A549 (cell line): ENCODE measurements around the gene NAGPA. TPM values are rescaled to one million over a fixed set of nuclear protein-coding genes. Genes with fewer than 3 reads are reported as not detected.
A peak's percentile ranks its signal among the peaks of the same experiment; 100 is the strongest.

ENCODE experiments used
- ATAC-seq, 2 experiments: fragments of 200-7000 bp in 1 of 2; fragments of >200 bp in 1 of 2; cut with Nextera tagmentation in 1 of 2; cut with Tn5 transposase in 1 of 2; 3 replicates each; pipeline versions ENCODE4 v1.8.0 to v1.9.1; 2018 to 2020; ENCODE audit warnings: mild to moderate bottlenecking in 1 of 2, moderate library complexity in 1 of 2
- CTCF ChIA-PET: fragments of 300-600 bp; sonication (Branson Sonifier 250); formaldehyde crosslinking; extraction: SDS; loops from one replicate; lab custom pipeline; 2021; ENCODE audit warnings: antibody characterized with exemption, inconsistent platforms; lab: Yijun Ruan, JAX
- POLR2A ChIA-PET: fragments of 350-600 bp; formaldehyde crosslinking; extraction: SDS; loops from one replicate; lab custom pipeline; 2021; ENCODE audit warnings: antibody characterized with exemption, inconsistent platforms; lab: Yijun Ruan, JAX
- DNase-seq, 2 experiments: peaks; one replicate each; pipeline versions ENCODE4 v3.0.0 to v3.0.0-alpha.2; 2011 to 2016; ENCODE audit warnings: low read depth in 1 of 2, low spot score in 1 of 2
- FAIRE-seq: peaks from 2 replicates; lab custom pipeline; 2011; peaks lifted over from hg19 to GRCh38; lab: Jason Lieb, UNC
- H3K27ac ChIP-seq, 2 experiments: fragments of >200 bp; sonication (Bioruptor Twin); formaldehyde crosslinking; 3 replicates each; pipeline ENCODE4 v1.5.1; 2016 to 2017
- H3K4me1 ChIP-seq: fragments of >200 bp; sonication (Bioruptor Twin); formaldehyde crosslinking; 3 replicates; pipeline ENCODE4 v1.6.1; 2016
- H3K4me2 ChIP-seq: fragments of >200 bp; sonication (Bioruptor Twin); formaldehyde crosslinking; 3 replicates; pipeline ENCODE4 v1.6.1; 2016
- H3K4me3 ChIP-seq: fragments of >200 bp; sonication (Bioruptor Twin); formaldehyde crosslinking; 3 replicates; pipeline ENCODE4 v1.5.1; 2016
- H3K9me3 ChIP-seq: fragments of >200 bp; sonication (Bioruptor Twin); formaldehyde crosslinking; 3 replicates; pipeline ENCODE4 v1.6.1; 2016
- EP300 ChIP-seq, 2 experiments: fragments of >200 bp; sonication (Bioruptor Twin); formaldehyde crosslinking; IDR thresholded peaks; 2 replicates in 1 of 2; 3 replicates in 1 of 2; pipeline ENCODE4 v1.6.1; 2016 to 2017
- FOSL2 ChIP-seq, 2 experiments: fragments of 450-650 bp in 1 of 2; fragments of >200 bp in 1 of 2; sonication (Bioruptor Twin) in 1 of 2; formaldehyde crosslinking; IDR thresholded peaks; 2 replicates each; pipeline versions ENCODE4 v1.5.0 to v1.6.1; 2016 to 2020; ENCODE audit warnings: mild to moderate bottlenecking in 1 of 2, moderate library complexity in 1 of 2
- PHF8 ChIP-seq: fragments of 200-600 bp; sonication (generic); IDR thresholded peaks from 2 replicates; pipeline ENCODE4 v1.6.1; 2016; ENCODE audit warnings: low read depth, mild to moderate bottlenecking, antibody characterized with exemption, moderate library complexity, borderline replicate concordance
- POLR2A ChIP-seq: IDR thresholded peaks from 2 replicates; pipeline ENCODE4 v1.6.1; 2012; ENCODE audit warnings: mild to moderate bottlenecking, low read length
- RAD21 ChIP-seq, 2 experiments: fragments of >200 bp in 1 of 2; sonication (Bioruptor Twin) in 1 of 2; formaldehyde crosslinking in 1 of 2; IDR thresholded peaks in 1 of 2; conservative IDR thresholded peaks in 1 of 2; 2 replicates in 1 of 2; 3 replicates in 1 of 2; pipeline ENCODE4 v1.6.1; 2012 to 2018; ENCODE audit warnings: inconsistent platforms in 1 of 2
- RNF2 ChIP-seq: fragments of 200-600 bp; sonication (generic); IDR thresholded peaks from 2 replicates; pipeline ENCODE4 v1.6.1; 2016; ENCODE audit warnings: low read depth, mild to moderate bottlenecking, antibody characterized with exemption, moderate library complexity, borderline replicate concordance
- TP53 ChIP-seq: fragments of 250-450 bp; sonication (Bioruptor Pico); IDR thresholded peaks from 2 replicates; pipeline ENCODE4 v1.5.0; 2021; ENCODE audit warnings: mild to moderate bottlenecking, moderate library complexity
- ZC3H11A ChIP-seq: fragments of 450-650 bp; IDR thresholded peaks from 2 replicates; pipeline ENCODE4 v1.6.1; 2014; ENCODE audit warnings: antibody characterized with exemption, mild to moderate bottlenecking
- ZFP36 ChIP-seq: fragments of 450-650 bp; IDR thresholded peaks from 2 replicates; pipeline ENCODE4 v1.6.1; 2014; ENCODE audit warnings: borderline replicate concordance; ENCODE audit not compliant: partially characterized antibody
- WGBS: methylation state at CpG from one replicate; pipeline ENCODE4 v1.1.6; 2017; ENCODE audit errors: missing lambda C conversion rate; 5-methylcytosine and 5-hydroxymethylcytosine counted together
- polyA plus RNA-seq, 4 experiments: library from polyadenylated mRNA; depleted of rRNA in 3 of 4; stranded (reverse); fragments of >200 nt; fragmentation: RNase III in 1 of 4; extraction: RNeasy Plus Mini Kit Qiagen cat#74134 plus additional on column Dnase treatment in 1 of 4; gene quantifications; 2 replicates in 3 of 4; 3 replicates in 1 of 4; pipeline ENCODE4 v1.2.3, GENCODE V29; 2011 to 2017
- TF ChIP-seq, protein P1 (sequence below): fragments of >200 bp; sonication (Bioruptor Twin); formaldehyde crosslinking; IDR thresholded peaks from 3 replicates; pipeline ENCODE4 v1.5.1; 2016
- TF ChIP-seq, protein P2 (sequence below): fragments of 200-600 bp; sonication (generic); IDR thresholded peaks from 2 replicates; pipeline ENCODE4 v1.6.1; 2016; ENCODE audit warnings: antibody characterized with exemption, mild to moderate bottlenecking, moderate library complexity
- TF ChIP-seq, protein P3 (sequence below): fragments of >200 bp; sonication (Bioruptor Twin); formaldehyde crosslinking; IDR thresholded peaks from 2 replicates; pipeline ENCODE4 v1.6.1; 2016

NAGPA gene
- polyA plus RNA-seq, 2 of the 4 experiments (the other 2 are of a cell fraction) = 6.5 to 17.3 TPM

DNA sequence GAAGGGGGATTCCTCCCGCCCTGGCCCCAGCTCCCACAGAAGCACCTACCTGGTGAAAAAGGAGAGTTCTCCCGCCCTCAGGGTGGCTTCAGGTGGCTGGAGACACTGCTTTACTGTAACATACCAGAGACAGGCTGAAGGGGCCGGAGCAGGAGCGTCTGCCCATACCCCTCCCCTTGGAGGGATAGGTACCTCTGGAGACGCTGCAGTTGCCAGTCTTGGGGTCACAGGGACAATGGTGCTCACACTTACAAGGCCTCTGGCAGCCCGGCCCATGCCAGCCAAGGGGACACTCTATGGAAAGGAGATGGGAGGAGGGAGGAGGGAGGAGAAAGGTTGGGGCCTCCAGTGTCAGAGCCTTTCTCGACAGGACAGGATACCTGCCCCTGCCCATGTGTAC is 6.6 kb downstream of the NAGPA start:
- H3K4me3 ChIP-seq = no peak overlapping the region
- no peak overlapping the region for H3K4me2 ChIP-seq
- no peaks in the 10 kb centered on the region for H3K9me3 ChIP-seq
- no peak overlapping the region for H3K27ac ChIP-seq
- WGBS = 91% methylated on average over 6 of the region's 7 CpGs
- no peak for DNase-seq
- POLR2A ChIA-PET = no interaction called here
- TF ChIP-seq, protein P1, sequence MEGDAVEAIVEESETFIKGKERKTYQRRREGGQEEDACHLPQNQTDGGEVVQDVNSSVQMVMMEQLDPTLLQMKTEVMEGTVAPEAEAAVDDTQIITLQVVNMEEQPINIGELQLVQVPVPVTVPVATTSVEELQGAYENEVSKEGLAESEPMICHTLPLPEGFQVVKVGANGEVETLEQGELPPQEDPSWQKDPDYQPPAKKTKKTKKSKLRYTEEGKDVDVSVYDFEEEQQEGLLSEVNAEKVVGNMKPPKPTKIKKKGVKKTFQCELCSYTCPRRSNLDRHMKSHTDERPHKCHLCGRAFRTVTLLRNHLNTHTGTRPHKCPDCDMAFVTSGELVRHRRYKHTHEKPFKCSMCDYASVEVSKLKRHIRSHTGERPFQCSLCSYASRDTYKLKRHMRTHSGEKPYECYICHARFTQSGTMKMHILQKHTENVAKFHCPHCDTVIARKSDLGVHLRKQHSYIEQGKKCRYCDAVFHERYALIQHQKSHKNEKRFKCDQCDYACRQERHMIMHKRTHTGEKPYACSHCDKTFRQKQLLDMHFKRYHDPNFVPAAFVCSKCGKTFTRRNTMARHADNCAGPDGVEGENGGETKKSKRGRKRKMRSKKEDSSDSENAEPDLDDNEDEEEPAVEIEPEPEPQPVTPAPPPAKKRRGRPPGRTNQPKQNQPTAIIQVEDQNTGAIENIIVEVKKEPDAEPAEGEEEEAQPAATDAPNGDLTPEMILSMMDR = no peak
- TF ChIP-seq TP53 (no peak), FOSL2 (IDR thresholded peaks at IDR 0.05) (no peak), FOSL2 (CRISPR knock-in tag; IDR thresholded peaks at IDR 0.05) (no peak), ZFP36 (no peak), POLR2A (no peak), PHF8 (no peak)
- TF ChIP-seq, protein P2, sequence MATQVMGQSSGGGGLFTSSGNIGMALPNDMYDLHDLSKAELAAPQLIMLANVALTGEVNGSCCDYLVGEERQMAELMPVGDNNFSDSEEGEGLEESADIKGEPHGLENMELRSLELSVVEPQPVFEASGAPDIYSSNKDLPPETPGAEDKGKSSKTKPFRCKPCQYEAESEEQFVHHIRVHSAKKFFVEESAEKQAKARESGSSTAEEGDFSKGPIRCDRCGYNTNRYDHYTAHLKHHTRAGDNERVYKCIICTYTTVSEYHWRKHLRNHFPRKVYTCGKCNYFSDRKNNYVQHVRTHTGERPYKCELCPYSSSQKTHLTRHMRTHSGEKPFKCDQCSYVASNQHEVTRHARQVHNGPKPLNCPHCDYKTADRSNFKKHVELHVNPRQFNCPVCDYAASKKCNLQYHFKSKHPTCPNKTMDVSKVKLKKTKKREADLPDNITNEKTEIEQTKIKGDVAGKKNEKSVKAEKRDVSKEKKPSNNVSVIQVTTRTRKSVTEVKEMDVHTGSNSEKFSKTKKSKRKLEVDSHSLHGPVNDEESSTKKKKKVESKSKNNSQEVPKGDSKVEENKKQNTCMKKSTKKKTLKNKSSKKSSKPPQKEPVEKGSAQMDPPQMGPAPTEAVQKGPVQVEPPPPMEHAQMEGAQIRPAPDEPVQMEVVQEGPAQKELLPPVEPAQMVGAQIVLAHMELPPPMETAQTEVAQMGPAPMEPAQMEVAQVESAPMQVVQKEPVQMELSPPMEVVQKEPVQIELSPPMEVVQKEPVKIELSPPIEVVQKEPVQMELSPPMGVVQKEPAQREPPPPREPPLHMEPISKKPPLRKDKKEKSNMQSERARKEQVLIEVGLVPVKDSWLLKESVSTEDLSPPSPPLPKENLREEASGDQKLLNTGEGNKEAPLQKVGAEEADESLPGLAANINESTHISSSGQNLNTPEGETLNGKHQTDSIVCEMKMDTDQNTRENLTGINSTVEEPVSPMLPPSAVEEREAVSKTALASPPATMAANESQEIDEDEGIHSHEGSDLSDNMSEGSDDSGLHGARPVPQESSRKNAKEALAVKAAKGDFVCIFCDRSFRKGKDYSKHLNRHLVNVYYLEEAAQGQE = no peak
- TF ChIP-seq, protein P3, sequence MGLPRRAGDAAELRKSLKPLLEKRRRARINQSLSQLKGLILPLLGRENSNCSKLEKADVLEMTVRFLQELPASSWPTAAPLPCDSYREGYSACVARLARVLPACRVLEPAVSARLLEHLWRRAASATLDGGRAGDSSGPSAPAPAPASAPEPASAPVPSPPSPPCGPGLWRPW = no peak
- TF ChIP-seq, all 56 proteins: peak for 0
- peaks cover 4% of the 10 kb centered on the region; the same call in 1 of the 3 replicates for H3K4me1 ChIP-seq
- CTCF ChIA-PET = interaction anchor here (0.7 to 1.2 kb wide), 4 partner anchors 13 to 259 kb away, joined by 3 to 4 read pairs (median 4); no protein-coding TSS in a partner anchor
- no peak for FAIRE-seq
- no peak for ATAC-seq

DNA sequence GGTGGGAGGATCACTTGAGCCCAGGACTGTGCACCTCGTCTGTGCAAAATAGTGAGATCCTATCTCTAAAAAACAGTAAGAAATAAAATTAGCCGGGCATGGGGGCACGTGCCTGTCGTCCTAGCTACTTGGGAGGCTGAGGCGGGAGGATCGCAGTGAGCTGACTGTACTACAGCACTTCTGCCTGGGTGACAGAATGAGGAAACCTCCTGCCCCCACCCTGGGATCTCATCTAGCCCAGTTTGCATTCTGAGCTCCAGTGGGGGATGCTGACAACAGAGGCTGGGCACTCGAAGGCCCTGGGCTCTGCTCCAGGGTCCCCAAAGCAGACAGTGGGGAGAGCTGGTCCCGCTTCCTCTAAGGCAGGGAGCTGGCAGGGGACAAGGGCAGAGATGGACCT is 7.1 kb downstream of the NAGPA start:
- POLR2A ChIA-PET = no interaction called here
- FAIRE-seq (no peak), ATAC-seq (no peak), DNase-seq (no peak)
- Histone ChIP-seq H3K4me2 (no peak overlapping the region), H3K4me3 (no peak overlapping the region), H3K27ac (no peak overlapping the region), H3K4me1 (peaks cover 4% of the 10 kb centered on the region; the same call in 1 of the 3 replicates), H3K9me3 (no peaks in the 10 kb centered on the region)
- WGBS = 79% methylated on average over 8 of the region's 8 CpGs
- CTCF ChIA-PET = interaction anchor here (0.7 to 1.2 kb wide), 4 partner anchors 12 to 259 kb away, joined by 3 to 4 read pairs (median 4); no protein-coding TSS in a partner anchor
- TF ChIP-seq EP300 (IDR thresholded peaks at IDR 0.05) (no peak), ZC3H11A (no peak)

DNA sequence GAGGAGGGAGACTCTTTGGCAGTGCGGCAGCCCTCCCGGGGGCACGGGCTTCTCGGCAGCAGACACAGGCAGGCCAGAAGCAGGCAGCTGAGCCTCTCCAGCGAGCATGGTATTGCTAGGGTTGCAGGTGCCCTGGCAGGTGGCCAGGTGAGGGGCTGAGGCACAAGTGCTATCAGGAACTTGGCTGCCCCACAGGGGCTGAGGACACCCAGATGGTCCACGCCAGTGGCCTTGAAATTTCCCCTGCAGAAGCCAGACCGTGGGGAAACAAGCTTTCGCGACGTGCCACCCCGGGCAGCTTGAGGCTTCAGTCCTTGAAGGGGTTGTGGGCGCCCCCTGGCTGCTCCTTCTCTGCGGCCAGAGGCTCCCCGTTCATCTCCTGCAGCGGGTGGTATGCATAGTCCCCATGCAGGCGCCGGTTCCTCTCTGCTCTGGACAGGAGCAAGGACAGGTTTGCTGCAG is 8.5 kb downstream of the NAGPA start:
- ATAC-seq (peak; percentile 64 to 86; a peak in 5 of 6 replicates), FAIRE-seq (no peak), DNase-seq (peak; percentile 46 to 49)
- Histone ChIP-seq H3K9me3 (no peaks in the 10 kb centered on the region), H3K4me2 (no peak overlapping the region), H3K4me3 (no peak overlapping the region), H3K27ac (no peak overlapping the region), H3K4me1 (peaks cover 4% of the 10 kb centered on the region; the same call in 1 of the 3 replicates)
- 36% methylated on average over 16 of the region's 17 CpGs for WGBS
- ChIA-PET POLR2A (no interaction called here), CTCF (interaction anchor here (0.7 to 3.1 kb wide), 10 partner anchors 9 to 235 kb away, joined by 3 to 12 read pairs (median 4); partner anchors contain the start of gene NAGPA)
- TF ChIP-seq RNF2 (no peak), RAD21 (conservative IDR thresholded peaks at IDR 0.05 in 1 of 2, IDR thresholded peaks at IDR 0.05 in 1 of 2) (peak in 1 of 2 experiments; percentile 31; a peak in 2 of 5 replicates)
- TF ChIP-seq, protein P1 = peak; percentile 19; the same call in 1 of the 3 replicates
